GM12873 (cell line): ENCODE data around the gene CNTN5.

ENCODE experiments used
- TF ChIP-seq, protein P1 (sequence below): IDR thresholded peaks from 2 replicates; pipeline ENCODE4 v1.5.1; 2012; ENCODE audit warnings: low read depth, mild to moderate bottlenecking, moderate library complexity, low read length, control low read depth; ENCODE audit not compliant: insufficient read depth; ENCODE audit errors: missing control alignments

CNTN5 gene

GRCh38 chr11:99370549-99371216 lies 349.9 kb downstream of the CNTN5 start:
- TF ChIP-seq, protein P1, sequence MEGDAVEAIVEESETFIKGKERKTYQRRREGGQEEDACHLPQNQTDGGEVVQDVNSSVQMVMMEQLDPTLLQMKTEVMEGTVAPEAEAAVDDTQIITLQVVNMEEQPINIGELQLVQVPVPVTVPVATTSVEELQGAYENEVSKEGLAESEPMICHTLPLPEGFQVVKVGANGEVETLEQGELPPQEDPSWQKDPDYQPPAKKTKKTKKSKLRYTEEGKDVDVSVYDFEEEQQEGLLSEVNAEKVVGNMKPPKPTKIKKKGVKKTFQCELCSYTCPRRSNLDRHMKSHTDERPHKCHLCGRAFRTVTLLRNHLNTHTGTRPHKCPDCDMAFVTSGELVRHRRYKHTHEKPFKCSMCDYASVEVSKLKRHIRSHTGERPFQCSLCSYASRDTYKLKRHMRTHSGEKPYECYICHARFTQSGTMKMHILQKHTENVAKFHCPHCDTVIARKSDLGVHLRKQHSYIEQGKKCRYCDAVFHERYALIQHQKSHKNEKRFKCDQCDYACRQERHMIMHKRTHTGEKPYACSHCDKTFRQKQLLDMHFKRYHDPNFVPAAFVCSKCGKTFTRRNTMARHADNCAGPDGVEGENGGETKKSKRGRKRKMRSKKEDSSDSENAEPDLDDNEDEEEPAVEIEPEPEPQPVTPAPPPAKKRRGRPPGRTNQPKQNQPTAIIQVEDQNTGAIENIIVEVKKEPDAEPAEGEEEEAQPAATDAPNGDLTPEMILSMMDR: no peak

DNA sequence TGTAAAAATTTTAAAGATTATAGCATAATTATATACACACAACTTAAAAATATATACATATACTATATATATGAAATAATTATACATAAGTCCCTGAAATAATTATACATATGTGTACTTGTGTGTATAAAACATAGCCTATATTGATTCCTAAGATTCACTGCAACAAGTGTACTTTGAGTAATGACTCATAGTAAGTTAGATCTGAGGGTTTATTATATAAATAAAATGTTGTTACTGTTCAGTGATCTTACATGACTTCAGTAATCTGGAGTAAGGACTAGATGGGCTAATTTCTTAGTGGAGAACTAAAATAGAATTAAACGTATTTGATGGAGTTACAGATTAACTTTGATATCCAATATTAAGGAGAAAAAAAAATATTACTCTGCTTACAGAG lies 350.5 kb downstream of the CNTN5 start:
- TF ChIP-seq, protein P1: no peak

DNA sequence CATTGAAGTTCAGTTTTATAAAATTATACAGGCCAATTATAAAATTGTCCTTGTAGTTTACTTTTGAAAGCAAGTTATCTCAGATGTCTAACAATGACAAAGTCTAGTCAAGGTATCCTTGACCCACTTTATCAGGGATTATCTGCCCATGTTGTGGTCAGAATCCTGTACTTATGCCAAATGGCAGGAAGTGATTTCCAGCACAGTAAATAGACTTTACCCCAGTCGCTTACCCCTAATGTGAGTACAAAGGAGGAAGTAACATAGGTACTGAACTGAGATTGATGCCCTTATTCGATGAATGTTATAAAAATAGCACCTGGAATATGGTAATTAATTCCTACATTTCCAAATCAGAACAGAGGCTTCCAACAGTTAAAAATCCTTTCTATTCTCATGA lies 355.7 kb downstream of the CNTN5 start:
- TF ChIP-seq, protein P1: no peak

DNA sequence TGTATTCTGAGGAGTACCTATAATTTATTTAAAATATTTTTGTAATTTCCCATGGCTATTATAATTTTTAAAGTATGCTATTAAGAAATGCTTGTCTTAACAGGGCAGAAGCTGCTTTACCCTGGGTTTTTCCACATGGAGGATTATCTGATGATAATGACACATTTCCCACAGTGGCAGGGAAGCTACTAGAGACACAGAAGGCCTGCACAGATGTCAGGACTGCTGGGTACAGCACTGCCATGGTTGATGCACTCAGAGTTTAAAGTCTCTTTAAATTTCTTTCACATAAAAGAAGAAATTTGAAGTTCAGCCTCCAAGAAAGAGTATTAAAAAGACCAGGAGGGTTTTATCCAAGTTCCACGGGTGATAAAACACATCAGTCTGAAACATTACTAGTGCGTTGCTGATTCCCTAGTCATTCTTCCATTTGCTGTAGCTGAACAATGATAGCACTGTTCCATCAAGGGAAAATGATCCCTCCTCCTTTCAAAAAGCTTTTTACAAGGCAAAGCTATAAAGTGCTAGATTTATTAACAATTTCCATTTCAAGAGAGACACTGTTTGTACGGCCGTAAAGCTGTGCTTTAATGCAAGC lies 363.0 kb downstream of the CNTN5 start:
- TF ChIP-seq, protein P1: no peak

GRCh38 chr11:99391245-99391644 lies 370.5 kb downstream of the CNTN5 start:
- TF ChIP-seq, protein P1: no peak

- TF ChIP-seq, protein P1: no peak
These were observed 385.6 kb downstream of the CNTN5 start for GRCh38 chr11:99406345-99406744.

DNA sequence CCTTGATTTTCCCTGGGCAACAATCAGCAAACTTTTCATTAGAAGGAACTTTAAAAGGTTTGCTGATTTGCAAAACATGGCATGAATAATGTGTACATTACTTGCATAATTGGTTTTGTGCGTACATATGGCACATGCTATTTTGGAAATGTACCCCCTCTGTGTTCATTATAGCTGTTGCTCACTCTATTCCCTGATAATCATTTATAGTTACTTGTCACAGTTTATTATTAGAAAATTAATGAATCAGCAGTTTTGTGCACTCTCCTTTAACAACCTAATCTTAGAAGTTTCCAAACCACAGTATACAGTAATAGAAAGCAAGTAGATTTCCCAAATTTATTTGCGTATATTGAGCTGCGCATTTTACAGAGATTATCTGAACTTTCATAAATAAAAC lies 389.9 kb downstream of the CNTN5 start:
- TF ChIP-seq, protein P1: no peak
